Heart left ventricle (tissue), 13 donors: Measurements from ENCODE around the gene THAP2.

ENCODE experiments used
- CTCF ChIP-seq, 12 donors: fragments of 200-600 bp; sonication (generic) in 4 of 12; IDR thresholded peaks; one replicate each; pipeline versions ENCODE4 v1.5.0 to v1.8.0; 2018 to 2022; ENCODE audit warnings: antibody characterized with exemption in 12 of 12, mild to moderate bottlenecking in 5 of 12
- POLR2A ChIP-seq, 2 donors: fragments of 450-650 bp; IDR thresholded peaks; one replicate each; pipeline ENCODE4 v1.6.1; 2017; ENCODE audit warnings: antibody characterized with exemption in 2 of 2, mild to moderate bottlenecking in 2 of 2, moderate library complexity in 2 of 2
- donor health status: ischemic (EF 13 %, LVEDD 7.1; RV severe dilation, severe dysfunction).
- donor health status: DM: no; HTN: yes; CAD: no.
- donor health status: DM: no; HTN: no; CAD: no.
- donor health status: ischemic (EF 25% LVEDD 6.9; RV normal size, moderate dysfunction).
- donor health status: ischemic (EF 25% LVEDD 5.7; RV mildly dilated, moderate dysfunction).
- donor health status: ischemic (EF 35%, LVEDD 5.7; RV mildly dilated, moderate dysfunction).
- donor health status: nonischemic (EF 11% LVEDD 7.7; RV severe dilation, severe dysfunction).
- donor health status: DM: yes; HTN: yes; CAD: no.
- donor health status: PGD.
- donor health status: ischemic (EF 29% LVEDD 5.4; RV normal size, mild dysfunction).
- donor health status: nonischemic (EF 23%, LVEDD 6.1; RV moderate dilation, normal function).

- TF ChIP-seq CTCF (IDR thresholded peaks at IDR 0.05) (no peak), POLR2A (IDR thresholded peaks at IDR 0.05) (no peak)
These were observed 37.3 kb upstream of the THAP2 start for GRCh38 chr12:71626768-71627167.
